ENCODE results near the gene PDE4B. TPM values are rescaled to one million over a fixed set of nuclear protein-coding genes. Genes with fewer than 3 reads are reported as not detected.

The PDE4B gene
- total RNA-seq, 1 donor from 2014 or later = 0.29 TPM

DNA sequence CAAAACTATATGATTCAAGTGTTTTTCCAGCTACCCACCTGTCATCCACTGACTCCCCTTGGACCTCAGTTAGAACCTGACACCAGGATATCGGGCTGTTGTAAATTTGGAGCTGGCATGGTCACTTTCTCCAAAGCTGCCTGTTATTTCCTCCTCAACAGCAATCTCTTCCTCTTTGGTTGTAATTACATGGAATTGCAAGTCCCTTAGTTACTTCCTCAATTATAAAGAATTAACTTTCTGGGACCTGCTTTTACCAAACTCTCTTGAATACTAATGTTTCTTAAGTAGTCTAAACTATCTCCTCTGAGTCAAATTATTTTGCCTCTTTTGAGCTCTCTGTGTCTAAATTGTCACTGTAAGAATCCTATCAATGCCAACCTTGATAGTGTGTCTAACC, 590.9 kb downstream of the PDE4B start:
- Mint-ChIP-seq H3K4me3 (ENCODE audit: low read depth) (no peak overlapping the region), H3K4me1 (ENCODE audit: low read depth) (no peaks in the 10 kb centered on the region), H3K9me3 (ENCODE audit: low read depth) (peaks cover 29% of the 10 kb centered on the region)

DNA sequence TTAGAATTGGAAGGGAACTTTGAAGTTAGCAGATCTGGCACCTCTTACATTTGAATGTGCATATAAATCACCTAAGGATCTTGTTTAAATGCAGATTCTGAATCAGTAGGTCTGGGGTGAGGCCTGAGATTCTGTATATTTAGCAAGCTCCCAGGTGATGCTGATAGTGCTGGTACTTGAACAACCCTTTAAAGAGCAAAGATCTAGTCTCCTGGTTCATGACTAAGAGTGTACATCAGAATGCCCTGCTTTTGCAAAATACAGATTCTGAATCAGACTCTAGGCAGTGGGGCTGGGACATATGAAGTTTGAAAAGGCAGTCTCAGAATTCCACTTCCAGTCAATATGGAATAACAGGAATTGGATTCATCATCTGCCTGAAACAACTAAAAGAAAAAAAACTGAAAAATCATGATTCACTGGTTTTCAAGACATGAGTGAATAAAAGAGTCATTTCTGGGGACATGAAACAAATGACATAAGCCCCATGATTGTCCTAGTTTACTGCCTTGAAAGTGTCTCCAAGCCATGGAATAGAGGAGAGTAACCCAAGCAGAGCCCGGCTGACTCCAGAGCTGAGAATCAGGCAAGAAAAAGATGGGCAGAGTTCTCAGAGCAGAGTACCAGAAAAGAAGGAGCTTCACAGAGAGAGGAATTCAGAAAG, 591.7 kb downstream of the PDE4B start:
- DNase-seq (ENCODE audit: low spot score, unreplicated experiment) = no peak
- H3K36me3 Mint-ChIP-seq (ENCODE audit: insufficient read depth) = peaks cover 4% of the 10 kb centered on the region
- H3K9me3 Mint-ChIP-seq (ENCODE audit: low read depth) = peaks cover 29% of the 10 kb centered on the region
- TF ChIP-seq, protein P1, sequence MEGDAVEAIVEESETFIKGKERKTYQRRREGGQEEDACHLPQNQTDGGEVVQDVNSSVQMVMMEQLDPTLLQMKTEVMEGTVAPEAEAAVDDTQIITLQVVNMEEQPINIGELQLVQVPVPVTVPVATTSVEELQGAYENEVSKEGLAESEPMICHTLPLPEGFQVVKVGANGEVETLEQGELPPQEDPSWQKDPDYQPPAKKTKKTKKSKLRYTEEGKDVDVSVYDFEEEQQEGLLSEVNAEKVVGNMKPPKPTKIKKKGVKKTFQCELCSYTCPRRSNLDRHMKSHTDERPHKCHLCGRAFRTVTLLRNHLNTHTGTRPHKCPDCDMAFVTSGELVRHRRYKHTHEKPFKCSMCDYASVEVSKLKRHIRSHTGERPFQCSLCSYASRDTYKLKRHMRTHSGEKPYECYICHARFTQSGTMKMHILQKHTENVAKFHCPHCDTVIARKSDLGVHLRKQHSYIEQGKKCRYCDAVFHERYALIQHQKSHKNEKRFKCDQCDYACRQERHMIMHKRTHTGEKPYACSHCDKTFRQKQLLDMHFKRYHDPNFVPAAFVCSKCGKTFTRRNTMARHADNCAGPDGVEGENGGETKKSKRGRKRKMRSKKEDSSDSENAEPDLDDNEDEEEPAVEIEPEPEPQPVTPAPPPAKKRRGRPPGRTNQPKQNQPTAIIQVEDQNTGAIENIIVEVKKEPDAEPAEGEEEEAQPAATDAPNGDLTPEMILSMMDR (IDR thresholded peaks at IDR 0.05; ENCODE audit: unreplicated experiment) = no peak
- H3K27ac Mint-ChIP-seq = no peak overlapping the region
- no peak overlapping the region for H3K4me3 Mint-ChIP-seq (ENCODE audit: low read depth)
- H3K27me3 Mint-ChIP-seq = peaks cover 4% of the 10 kb centered on the region
- H3K4me1 Mint-ChIP-seq (ENCODE audit: low read depth) = no peaks in the 10 kb centered on the region

More for the DNA sequence above, 590.9 kb downstream of the PDE4B start:
- DNase-seq (ENCODE audit: low spot score, unreplicated experiment) = no peak
- H3K27ac Mint-ChIP-seq = no peak overlapping the region
- H3K36me3 Mint-ChIP-seq (ENCODE audit: insufficient read depth) = peaks cover 4% of the 10 kb centered on the region
- TF ChIP-seq, protein P1 (IDR thresholded peaks at IDR 0.05; ENCODE audit: unreplicated experiment) = no peak
- H3K27me3 Mint-ChIP-seq = peaks cover 4% of the 10 kb centered on the region

DNA sequence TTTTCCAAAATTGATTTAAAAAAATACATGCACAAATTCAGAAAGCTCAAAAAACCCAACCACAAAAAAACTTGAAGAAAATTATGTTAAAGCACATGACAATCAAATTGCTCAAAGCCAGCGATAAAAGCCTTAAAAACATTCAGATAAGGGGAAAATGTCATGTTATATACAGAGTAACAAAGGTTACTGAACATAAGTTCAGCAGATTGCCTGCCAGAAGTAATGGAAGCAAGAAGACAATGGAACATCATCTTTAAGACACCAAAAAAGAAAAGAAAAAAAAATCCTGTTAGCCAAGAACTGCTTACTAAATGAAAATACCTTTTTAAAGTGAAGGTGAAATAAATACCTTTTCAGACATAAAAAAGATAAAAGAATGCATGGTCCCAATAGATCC, 594.0 kb downstream of the PDE4B start:
- Mint-ChIP-seq H3K27me3 (no peaks in the 10 kb centered on the region), H3K4me3 (ENCODE audit: low read depth) (no peak overlapping the region), H3K4me1 (ENCODE audit: low read depth) (no peaks in the 10 kb centered on the region), H3K9me3 (ENCODE audit: low read depth) (peaks cover 33% of the 10 kb centered on the region), H3K27ac (no peak overlapping the region), H3K36me3 (ENCODE audit: insufficient read depth) (peaks cover 4% of the 10 kb centered on the region)
- TF ChIP-seq, protein P1 (IDR thresholded peaks at IDR 0.05; ENCODE audit: unreplicated experiment) = no peak
- no peak for DNase-seq (ENCODE audit: low spot score, unreplicated experiment)

DNA sequence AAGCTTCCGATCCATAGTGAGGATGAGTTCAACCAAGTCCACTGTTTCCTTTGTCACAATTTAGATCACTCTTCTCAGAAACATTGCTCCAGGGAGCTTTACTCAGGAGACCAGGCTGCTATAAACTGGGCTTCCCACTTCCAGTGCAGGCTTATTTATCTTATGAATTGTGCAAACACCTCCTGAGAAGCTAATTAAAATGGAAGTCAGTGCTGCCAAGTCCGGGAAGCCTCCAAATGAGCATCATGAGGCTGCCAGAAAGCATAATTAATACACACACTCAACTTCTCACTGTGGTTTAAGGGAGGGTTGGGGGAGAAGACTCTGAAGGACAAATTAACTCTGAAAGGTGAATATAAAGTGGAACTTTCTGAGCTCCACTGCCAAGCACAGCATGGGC, 596.2 kb downstream of the PDE4B start:
- Mint-ChIP-seq H3K4me3 (ENCODE audit: low read depth) (no peak overlapping the region), H3K9me3 (ENCODE audit: low read depth) (peaks cover 29% of the 10 kb centered on the region), H3K27ac (no peak overlapping the region), H3K27me3 (no peaks in the 10 kb centered on the region), H3K4me1 (ENCODE audit: low read depth) (no peaks in the 10 kb centered on the region), H3K36me3 (ENCODE audit: insufficient read depth) (peaks cover 1% of the 10 kb centered on the region)
- DNase-seq (ENCODE audit: low spot score, unreplicated experiment) = no peak
- TF ChIP-seq, protein P1 (IDR thresholded peaks at IDR 0.05; ENCODE audit: unreplicated experiment) = no peak

DNA sequence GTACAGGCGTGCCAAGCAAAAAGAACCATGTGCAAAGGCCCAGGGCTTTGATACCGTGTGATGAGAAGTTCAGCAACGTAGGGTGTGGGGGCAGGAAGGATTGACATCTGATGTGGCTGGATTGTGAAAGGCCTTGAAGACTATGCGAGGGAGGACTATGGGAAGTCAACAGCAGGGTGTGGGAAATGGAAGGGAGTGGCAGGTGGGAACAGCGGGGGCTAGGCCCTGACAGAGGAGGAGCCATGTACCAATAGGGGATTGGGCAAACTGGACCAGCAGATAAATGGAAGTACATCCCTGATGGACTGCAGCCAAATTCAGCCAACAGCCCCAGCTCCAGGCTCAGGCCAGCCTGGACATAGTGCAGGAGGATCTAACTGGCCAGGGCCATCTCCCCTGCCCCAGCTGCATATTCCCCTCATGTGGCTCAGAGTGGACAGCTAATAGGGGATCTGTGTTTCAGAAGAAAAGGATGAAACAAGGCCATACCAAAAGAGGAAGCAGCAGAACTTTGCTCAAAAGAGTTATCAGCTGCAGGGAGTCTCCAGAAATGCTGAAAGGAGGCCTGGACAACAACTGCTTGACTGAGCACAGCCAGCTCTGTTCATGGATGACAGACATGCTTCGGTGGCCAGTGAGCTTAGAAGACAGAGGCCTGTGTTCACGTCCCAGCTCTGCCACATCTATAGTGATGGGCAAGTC, 601.0 kb downstream of the PDE4B start:
- H3K36me3 Mint-ChIP-seq (ENCODE audit: insufficient read depth) = no peaks in the 10 kb centered on the region
- no peak overlapping the region for H3K4me3 Mint-ChIP-seq (ENCODE audit: low read depth)
- TF ChIP-seq, protein P1 (IDR thresholded peaks at IDR 0.05; ENCODE audit: unreplicated experiment) = no peak
- H3K27me3 Mint-ChIP-seq = no peaks in the 10 kb centered on the region
- no peak for DNase-seq (ENCODE audit: low spot score, unreplicated experiment)
- no peak overlapping the region for H3K27ac Mint-ChIP-seq
- H3K4me1 Mint-ChIP-seq (ENCODE audit: low read depth) = no peaks in the 10 kb centered on the region
- H3K9me3 Mint-ChIP-seq (ENCODE audit: low read depth) = peaks cover 5% of the 10 kb centered on the region

All from progenitor cell of endocrine pancreas (in vitro differentiated cells).